RPMI7951 (cell line): ENCODE data around the gene ENTREP1. TPM values are rescaled to one million over a fixed set of nuclear protein-coding genes. Genes with fewer than 3 reads are reported as not detected.

Experiments
- DNase-seq: peaks from one replicate; pipeline ENCODE4 v3.0.0-alpha.2; 2012; ENCODE audit warnings: low read depth
- total RNA-seq: library from RNA; depleted of rRNA; stranded (reverse); fragments of >200 nt; shearing (Covaris generic); gene quantifications from 2 replicates; pipeline ENCODE4 v1.2.3, GENCODE V29; 2014

The ENTREP1 gene
- total RNA-seq, 1 experiment from 2014 or later: not detected

GRCh38 chr9:69364510-69365150, 39.6 kb downstream of the ENTREP1 start:
- no peak for DNase-seq

GRCh38 chr9:69370430-69370829, 45.4 kb downstream of the ENTREP1 start:
- DNase-seq: peak; percentile 19

- DNase-seq: no peak
These were observed 46.0 kb downstream of the ENTREP1 start for GRCh38 chr9:69371001-69371400.

- DNase-seq: peak; percentile 92
These were observed 51.6 kb downstream of the ENTREP1 start for GRCh38 chr9:69376651-69377050.

GRCh38 chr9:69377291-69377690, 52.3 kb downstream of the ENTREP1 start:
- DNase-seq: no peak

- DNase-seq: no peak
These were observed 53.0 kb downstream of the ENTREP1 start for GRCh38 chr9:69377981-69378380.

GRCh38 chr9:69379270-69379982, 54.4 kb downstream of the ENTREP1 start:
- peak; percentile 80 for DNase-seq

- DNase-seq: no peak
These were observed 55.3 kb downstream of the ENTREP1 start for GRCh38 chr9:69380301-69380700.

- peak; percentile 17 for DNase-seq
These were observed 55.8 kb downstream of the ENTREP1 start for GRCh38 chr9:69380811-69381210.

GRCh38 chr9:69382135-69382534, 57.1 kb downstream of the ENTREP1 start:
- no peak for DNase-seq

GRCh38 chr9:69385581-69386033, 60.6 kb downstream of the ENTREP1 start:
- DNase-seq: no peak

- no peak for DNase-seq
These were observed 61.6 kb downstream of the ENTREP1 start for GRCh38 chr9:69386651-69387050.

- DNase-seq: no peak
These were observed 63.6 kb downstream of the ENTREP1 start for GRCh38 chr9:69388596-69388995.

GRCh38 chr9:69389437-69389995, 64.5 kb downstream of the ENTREP1 start:
- DNase-seq: no peak

- DNase-seq: no peak
These were observed 66.5 kb downstream of the ENTREP1 start for GRCh38 chr9:69391487-69391886.

GRCh38 chr9:69391946-69392345, 66.9 kb downstream of the ENTREP1 start:
- DNase-seq: no peak

GRCh38 chr9:69392826-69393225, 67.8 kb downstream of the ENTREP1 start:
- DNase-seq: no peak

- DNase-seq: no peak
These were observed 68.4 kb downstream of the ENTREP1 start for GRCh38 chr9:69393425-69393824.

- peak; percentile 20 for DNase-seq
These were observed 70.7 kb downstream of the ENTREP1 start for GRCh38 chr9:69395718-69396117.

GRCh38 chr9:69396759-69397158, 71.7 kb downstream of the ENTREP1 start:
- DNase-seq: no peak

GRCh38 chr9:69397384-69398214, 72.6 kb downstream of the ENTREP1 start:
- DNase-seq: peak; percentile 62

- no peak for DNase-seq
These were observed 75.5 kb downstream of the ENTREP1 start for GRCh38 chr9:69400470-69400869.
